ENCODE measurements around the gene ZBTB3. TPM values are rescaled to one million over a fixed set of nuclear protein-coding genes. Genes with fewer than 3 reads are reported as not detected.
A peak's percentile ranks its signal among the peaks of the same experiment; 100 is the strongest.

ZBTB3 gene
- total and polyA plus RNA-seq, 2 of the 13 experiments (the other 11 are each of a cell fraction or from before 2014, with no cell fraction given) = 3.4 to 5.2 TPM

- TF ChIP-seq AKNA (CRISPR knock-in tag; IDR thresholded peaks at IDR 0.05; ENCODE audit: borderline replicate concordance) = no peak
- TF ChIP-seq ZHX2 (IDR thresholded peaks at IDR 0.05; ENCODE audit: low read depth) = no peak
- TF ChIP-seq ZHX2 (CRISPR knock-in tag; IDR thresholded peaks at IDR 0.05; ENCODE audit: borderline replicate concordance) = no peak
- no peak for TF ChIP-seq TCF7 (IDR thresholded peaks at IDR 0.05; ENCODE audit: low read depth)
- TF ChIP-seq ZNF709 (CRISPR knock-in tag; IDR thresholded peaks at IDR 0.05) = 0 out of 2 replicates have a peak, but pooled peaks have one; percentile 30
- TF ChIP-seq HNF4A (CRISPR knock-in tag; IDR thresholded peaks at IDR 0.05) = peak; percentile 17; the same call in 1 of the 2 replicates
- TF ChIP-seq NKX3-1 (CRISPR knock-in tag; IDR thresholded peaks at IDR 0.05) = 0 out of 2 replicates have a peak, but pooled peaks have one; percentile 12
- TF ChIP-seq ZNF317 (CRISPR knock-in tag; IDR thresholded peaks at IDR 0.05) = no peak
- TF ChIP-seq ZNF639 (CRISPR knock-in tag; conservative IDR thresholded peaks at IDR 0.05) = no peak
- TF ChIP-seq ZNF382 (CRISPR knock-in tag; IDR thresholded peaks at IDR 0.05; ENCODE audit: borderline replicate concordance) = no peak
- peak; percentile 4 for TF ChIP-seq AGO2 (optimal IDR thresholded peaks at IDR 0.05; ENCODE audit: low read depth, low read length)
- no peak for TF ChIP-seq SNAPC5 (CRISPR knock-in tag; IDR thresholded peaks at IDR 0.05; ENCODE audit: borderline replicate concordance)
- TF ChIP-seq ZNF441 (CRISPR knock-in tag; IDR thresholded peaks at IDR 0.05; ENCODE audit: borderline replicate concordance) = no peak
- TF ChIP-seq ZNF841 (CRISPR knock-in tag; IDR thresholded peaks at IDR 0.05; ENCODE audit: borderline replicate concordance) = no peak
- no peak for TF ChIP-seq SRSF9 (IDR thresholded peaks at IDR 0.05; ENCODE audit: borderline replicate concordance, insufficient read depth, low read depth, low read length, poor library complexity, severe bottlenecking)
- TF ChIP-seq ZNF33B (CRISPR knock-in tag; IDR thresholded peaks at IDR 0.05) = no peak
- TF ChIP-seq THAP7 (CRISPR knock-in tag; IDR thresholded peaks at IDR 0.05) = no peak
Observed at GRCh38 chr11:62770778-62771143, 16.8 kb upstream of the ZBTB3 start (continued).
